Measurements from ENCODE around the gene RGS3. TPM values are rescaled to one million over a fixed set of nuclear protein-coding genes. Genes with fewer than 3 reads are reported as not detected.

Gene RGS3
- polyA plus RNA-seq, 1 of the 3 experiments (the other 2 are of a cell fraction) = 50.6 TPM

DNA sequence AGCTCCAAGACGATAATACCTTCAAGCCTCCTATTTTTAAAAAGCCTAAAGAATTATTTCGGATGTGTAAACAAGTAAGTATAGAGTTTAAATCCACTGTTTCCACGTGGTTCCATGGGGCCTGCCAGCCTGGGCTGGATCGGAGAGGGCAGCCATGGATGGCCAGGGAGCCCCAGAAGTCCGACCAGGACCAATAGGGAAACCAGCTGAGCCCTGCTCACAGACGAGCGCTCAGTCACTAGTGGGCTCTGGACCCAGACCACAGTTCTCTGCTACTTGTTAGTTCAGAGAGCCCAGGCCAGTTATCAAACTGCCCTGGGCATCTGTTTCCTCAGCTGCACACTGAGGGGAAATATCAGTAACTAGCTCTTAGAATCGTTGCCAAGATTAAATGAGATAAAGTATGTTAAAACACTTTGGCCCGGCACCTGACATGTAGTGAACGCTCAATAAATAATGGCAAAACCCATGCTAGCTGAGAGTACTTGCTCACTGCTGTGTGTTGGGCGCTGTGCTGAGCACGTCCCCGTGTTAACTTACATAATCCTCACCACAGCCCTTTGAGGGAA, 124.8 kb downstream of the RGS3 start:
- ChIA-PET POLR2A (interaction anchor here (1.2 to 1.3 kb wide), 3 partner anchors 67 to 178 kb away, joined by 3 to 5 read pairs (median 4); partner anchors contain the start of genes C9orf43 and POLE3), CTCF (interaction anchor here (0.5 to 44.7 kb wide), 33 partner anchors 9 to 662 kb away, joined by 3 to 1335 read pairs (median 6); partner anchors contain the start of genes ALAD, C9orf43, CDC26 and POLE3)
- Histone ChIP-seq H4K20me1 (ENCODE audit: insufficient read depth) (no peaks in the 10 kb centered on the region), H3K4me1 (ENCODE audit: control insufficient read depth in 1 of 2, insufficient read depth in 2 of 2, low read depth in 1 of 2, low read length in 1 of 2) (peaks cover 9 to 17% of the 10 kb centered on the region in 2 experiments), H3K4me2 (no peak overlapping the region), H3K36me3 (replicated peaks in 1 of 2; ENCODE audit: control insufficient read depth in 1 of 2, insufficient read depth in 2 of 2, low read length in 1 of 2) (no peaks in the 10 kb centered on the region), H3K79me2 (ENCODE audit: insufficient read depth) (no peaks in the 10 kb centered on the region), H3K27ac (ENCODE audit: low read depth in 2 of 2, low read length in 1 of 2) (peak overlapping the region in 1 of 2 experiments; percentile 30; a peak in 1 of 4 replicates), H3K9me2 (no peaks in the 10 kb centered on the region), H2AFZ (ENCODE audit: low read depth) (no peak overlapping the region), H3K9ac (no peak overlapping the region), H3K27me3 (ENCODE audit: insufficient read depth) (no peaks in the 10 kb centered on the region), H3F3A (replicated peaks; ENCODE audit: insufficient read depth) (no peaks in the 10 kb centered on the region), H3K9me3 (no peaks in the 10 kb centered on the region), H3K4me3 (ENCODE audit: low read depth in 2 of 2, low read length in 1 of 2) (no peak overlapping the region)
- WGBS (ENCODE audit: low lambda C conversion rate) = 71% methylated on average over 13 of the region's 13 CpGs
- TF ChIP-seq, protein P1, sequence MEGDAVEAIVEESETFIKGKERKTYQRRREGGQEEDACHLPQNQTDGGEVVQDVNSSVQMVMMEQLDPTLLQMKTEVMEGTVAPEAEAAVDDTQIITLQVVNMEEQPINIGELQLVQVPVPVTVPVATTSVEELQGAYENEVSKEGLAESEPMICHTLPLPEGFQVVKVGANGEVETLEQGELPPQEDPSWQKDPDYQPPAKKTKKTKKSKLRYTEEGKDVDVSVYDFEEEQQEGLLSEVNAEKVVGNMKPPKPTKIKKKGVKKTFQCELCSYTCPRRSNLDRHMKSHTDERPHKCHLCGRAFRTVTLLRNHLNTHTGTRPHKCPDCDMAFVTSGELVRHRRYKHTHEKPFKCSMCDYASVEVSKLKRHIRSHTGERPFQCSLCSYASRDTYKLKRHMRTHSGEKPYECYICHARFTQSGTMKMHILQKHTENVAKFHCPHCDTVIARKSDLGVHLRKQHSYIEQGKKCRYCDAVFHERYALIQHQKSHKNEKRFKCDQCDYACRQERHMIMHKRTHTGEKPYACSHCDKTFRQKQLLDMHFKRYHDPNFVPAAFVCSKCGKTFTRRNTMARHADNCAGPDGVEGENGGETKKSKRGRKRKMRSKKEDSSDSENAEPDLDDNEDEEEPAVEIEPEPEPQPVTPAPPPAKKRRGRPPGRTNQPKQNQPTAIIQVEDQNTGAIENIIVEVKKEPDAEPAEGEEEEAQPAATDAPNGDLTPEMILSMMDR (IDR thresholded peaks at IDR 0.05) = no peak
- TF ChIP-seq RXRA (IDR thresholded peaks at IDR 0.05; ENCODE audit: borderline replicate concordance, low read depth) (no peak), MXI1 (IDR thresholded peaks at IDR 0.05; ENCODE audit: low read depth, low read length) (no peak), POLR2AphosphoS5 (IDR thresholded peaks at IDR 0.05; ENCODE audit: low read depth, low read length) (no peak), SIN3A (IDR thresholded peaks at IDR 0.05; ENCODE audit: borderline replicate concordance, low read depth, low read length) (no peak), FOXJ3 (CRISPR knock-in tag; IDR thresholded peaks at IDR 0.05) (no peak), EZH2phosphoT487 (IDR thresholded peaks at IDR 0.05; ENCODE audit: borderline replicate concordance, low read depth) (no peak), FOXM1 (IDR thresholded peaks at IDR 0.05; ENCODE audit: low read depth) (no peak), GATA2 (CRISPR knock-in tag; IDR thresholded peaks at IDR 0.05) (no peak), TEAD4 (IDR thresholded peaks at IDR 0.05; ENCODE audit: borderline replicate concordance, insufficient read depth) (no peak), FOSL2 (IDR thresholded peaks at IDR 0.05; ENCODE audit: borderline replicate concordance, low read depth) (no peak), GABPA (IDR thresholded peaks at IDR 0.05; ENCODE audit: low read depth) (no peak), NRF1 (IDR thresholded peaks at IDR 0.05; ENCODE audit: low read depth, low read length) (no peak), MEF2A (IDR thresholded peaks at IDR 0.05; ENCODE audit: borderline replicate concordance, low read depth) (no peak), SMC3 (IDR thresholded peaks at IDR 0.05; ENCODE audit: low read depth, low read length) (no peak)
- TF ChIP-seq, protein P2, sequence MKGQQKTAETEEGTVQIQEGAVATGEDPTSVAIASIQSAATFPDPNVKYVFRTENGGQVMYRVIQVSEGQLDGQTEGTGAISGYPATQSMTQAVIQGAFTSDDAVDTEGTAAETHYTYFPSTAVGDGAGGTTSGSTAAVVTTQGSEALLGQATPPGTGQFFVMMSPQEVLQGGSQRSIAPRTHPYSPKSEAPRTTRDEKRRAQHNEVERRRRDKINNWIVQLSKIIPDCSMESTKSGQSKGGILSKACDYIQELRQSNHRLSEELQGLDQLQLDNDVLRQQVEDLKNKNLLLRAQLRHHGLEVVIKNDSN (IDR thresholded peaks at IDR 0.05; ENCODE audit: borderline replicate concordance, low read depth) = no peak
- TF ChIP-seq, protein P3, sequence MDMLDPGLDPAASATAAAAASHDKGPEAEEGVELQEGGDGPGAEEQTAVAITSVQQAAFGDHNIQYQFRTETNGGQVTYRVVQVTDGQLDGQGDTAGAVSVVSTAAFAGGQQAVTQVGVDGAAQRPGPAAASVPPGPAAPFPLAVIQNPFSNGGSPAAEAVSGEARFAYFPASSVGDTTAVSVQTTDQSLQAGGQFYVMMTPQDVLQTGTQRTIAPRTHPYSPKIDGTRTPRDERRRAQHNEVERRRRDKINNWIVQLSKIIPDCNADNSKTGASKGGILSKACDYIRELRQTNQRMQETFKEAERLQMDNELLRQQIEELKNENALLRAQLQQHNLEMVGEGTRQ (IDR thresholded peaks at IDR 0.05; ENCODE audit: borderline replicate concordance, low read depth, low read length) = no peak
- no peak for DNase-seq
